CD8-positive, alpha-beta memory T cell (primary cell): ENCODE results near the gene EHMT1. TPM values are rescaled to one million over a fixed set of nuclear protein-coding genes. Genes with fewer than 3 reads are reported as not detected.
A peak's percentile ranks its signal among the peaks of the same experiment; 100 is the strongest.
"Not testable (repeated sequence)": the region's sequence is repeated elsewhere in the genome, so short reads cannot be mapped to it uniquely, and the experiment has no call there.

Experiments
- CTCF ChIA-PET: fragments of 350-600 bp; sonication (Branson Sonifier 250); formaldehyde crosslinking; loops from one replicate; lab custom pipeline; 2021; ENCODE audit warnings: antibody characterized with exemption; lab: Charles Lee
- POLR2A ChIA-PET: fragments of 350-600 bp; sonication (Branson Sonifier 250); formaldehyde crosslinking; loops from one replicate; lab custom pipeline; 2021; ENCODE audit warnings: antibody characterized with exemption; lab: Charles Lee
- DNase-seq, 5 donors: peaks; one replicate each; pipeline versions ENCODE4 v3.0.0 to v3.0.0-alpha.2; 2020 to 2022; ENCODE audit warnings: mixed read lengths in 1 of 5
- H3K27ac ChIP-seq: one replicate; pipeline ENCODE4 v1.7.0; 2013; ENCODE audit warnings: low read depth, mild to moderate bottlenecking, low read length, moderate library complexity
- H3K27me3 ChIP-seq: 2 replicates; pipeline ENCODE4 v1.7.0; 2013; ENCODE audit warnings: low read length, mild to moderate bottlenecking; ENCODE audit not compliant: insufficient read depth, poor library complexity, severe bottlenecking
- H3K36me3 ChIP-seq: 2 replicates; pipeline ENCODE4 v1.7.0; 2013; ENCODE audit warnings: mild to moderate bottlenecking, low read length, moderate library complexity; ENCODE audit not compliant: insufficient read depth
- H3K4me1 ChIP-seq: 2 replicates; pipeline ENCODE4 v1.7.0; 2013; ENCODE audit warnings: mild to moderate bottlenecking, low read length, moderate library complexity; ENCODE audit not compliant: insufficient read depth
- H3K4me3 ChIP-seq: 2 replicates; pipeline ENCODE4 v1.7.0; 2013; ENCODE audit warnings: mild to moderate bottlenecking, low read length
- H3K9me3 ChIP-seq: 2 replicates; pipeline ENCODE4 v1.7.0; 2013; ENCODE audit warnings: mild to moderate bottlenecking, low read length
- H3K27ac Mint-ChIP-seq, 8 donors: one replicate each; pipeline ENCODE4 v1.8.0; 2020 to 2021; ENCODE audit warnings: mixed read lengths in 8 of 8, mild to moderate bottlenecking in 6 of 8, inconsistent platforms in 3 of 8, moderate library complexity in 3 of 8
- H3K27me3 Mint-ChIP-seq, 2 donors: one replicate each; pipeline ENCODE4 v1.8.0; 2020 to 2021; ENCODE audit warnings: mixed read lengths in 2 of 2, mild to moderate bottlenecking in 1 of 2, moderate library complexity in 1 of 2
- H3K36me3 Mint-ChIP-seq, 3 donors: one replicate each; pipeline ENCODE4 v1.8.0; 2020 to 2021; ENCODE audit warnings: mixed read lengths in 3 of 3, inconsistent platforms in 1 of 3, mild to moderate bottlenecking in 1 of 3
- H3K4me1 Mint-ChIP-seq, 3 donors: one replicate each; pipeline ENCODE4 v1.8.0; 2020 to 2021; ENCODE audit warnings: mixed read lengths in 3 of 3, inconsistent platforms in 1 of 3, mild to moderate bottlenecking in 1 of 3
- H3K4me3 Mint-ChIP-seq, 7 donors: one replicate each; pipeline ENCODE4 v1.8.0; 2020 to 2021; ENCODE audit warnings: mixed read lengths in 7 of 7, mild to moderate bottlenecking in 6 of 7, moderate library complexity in 4 of 7, inconsistent platforms in 2 of 7
- H3K9me3 Mint-ChIP-seq, 5 donors: one replicate each; pipeline ENCODE4 v1.8.0; 2020 to 2022; ENCODE audit warnings: mixed read lengths in 5 of 5, mild to moderate bottlenecking in 3 of 5, moderate library complexity in 2 of 5, inconsistent platforms in 1 of 5
- polyA plus RNA-seq: library from polyadenylated mRNA; unstranded; fragments of 300-500 nt; fragmentation: Illumina TruSeq; gene quantifications from one replicate; pipeline ENCODE4 v1.2.3, GENCODE V29; 2021
- total RNA-seq, 2 experiments: library from RNA; stranded (reverse); gene quantifications; one replicate each; pipeline ENCODE4 v1.2.3, GENCODE V29; 2021

EHMT1 gene
- total and polyA plus RNA-seq, 3 experiments from 2014 or later = 37.0 to 74.6 (median 68.9) TPM

DNA sequence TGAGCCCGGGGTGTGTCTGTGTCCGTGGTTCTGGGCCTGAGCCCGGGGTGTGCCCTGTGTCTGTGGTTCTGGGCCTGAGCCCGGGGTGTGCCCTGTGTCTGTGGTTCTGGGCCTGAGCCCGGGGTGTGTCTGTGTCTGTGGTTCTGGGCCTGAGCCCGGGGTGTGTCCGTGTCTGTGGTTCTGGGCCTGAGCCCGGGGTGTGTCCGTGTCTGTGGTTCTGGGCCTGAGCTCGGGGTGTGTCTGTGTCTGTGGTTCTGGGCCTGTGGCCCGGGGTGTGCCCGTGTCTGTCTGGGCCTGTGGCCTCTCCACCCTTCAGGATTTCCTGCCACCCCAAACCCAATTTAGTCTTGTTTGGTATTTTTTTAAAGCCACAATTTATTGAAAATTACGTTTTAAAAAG, 104.6 kb downstream of the EHMT1 start:
- POLR2A ChIA-PET, CTCF ChIA-PET, H3K27me3 Mint-ChIP-seq, H3K9me3 ChIP-seq, H3K27me3 ChIP-seq, H3K27ac ChIP-seq: not testable (repeated sequence)
- H3K4me3 ChIP-seq = peak overlapping the region; percentile 42
- Mint-ChIP-seq H3K9me3 (peaks cover 5 to 33% (median 27%) of the 10 kb centered on the region in 5 donors), H3K4me1 (peaks cover 54 to 71% (median 61%) of the 10 kb centered on the region in 3 donors), H3K4me3 (peak overlapping the region; percentile 26 to 75 (median 59)), H3K36me3 (peaks cover 22 to 67% (median 57%) of the 10 kb centered on the region in 3 donors), H3K27ac (peak overlapping the region; percentile 72 to 93 (median 87))
- DNase-seq = peak in 3 of 5 donors; percentile 20 to 66 (median 61)
- peaks cover 22% of the 10 kb centered on the region for H3K36me3 ChIP-seq
- peaks cover 33% of the 10 kb centered on the region for H3K4me1 ChIP-seq

- peak in 1 of 5 donors; percentile 13 for DNase-seq
- peaks cover 54 to 73% (median 65%) of the 10 kb centered on the region in 3 donors for H3K4me1 Mint-ChIP-seq
- peaks cover 0 to 5% of the 10 kb centered on the region in 2 donors for H3K27me3 Mint-ChIP-seq
- Histone ChIP-seq H3K36me3 (peaks cover 27% of the 10 kb centered on the region), H3K27ac (no peak overlapping the region), H3K4me3 (peak overlapping the region; percentile 42), H3K4me1 (peaks cover 33% of the 10 kb centered on the region), H3K9me3 (no peaks in the 10 kb centered on the region), H3K27me3 (no peaks in the 10 kb centered on the region)
- CTCF ChIA-PET = no interaction called here
- peaks cover 3 to 31% (median 24%) of the 10 kb centered on the region in 5 donors for H3K9me3 Mint-ChIP-seq
- POLR2A ChIA-PET = no interaction called here
- H3K27ac Mint-ChIP-seq = peak overlapping the region; percentile 72 to 93 (median 87)
- H3K4me3 Mint-ChIP-seq = peak overlapping the region in 6 of 7 donors; percentile 37 to 79 (median 60)
- peaks cover 25 to 69% (median 58%) of the 10 kb centered on the region in 3 donors for H3K36me3 Mint-ChIP-seq
Measured at GRCh38 chr9:137723783-137724445, 105.1 kb downstream of the EHMT1 start.

GRCh38 chr9:137724818-137725240, 106.0 kb downstream of the EHMT1 start:
- H3K36me3 ChIP-seq = peaks cover 24% of the 10 kb centered on the region
- ChIA-PET CTCF (interaction anchor here (1.2 kb wide), 1 partner anchor 11 kb away, joined by 3 read pairs; no protein-coding TSS in a partner anchor), POLR2A (no interaction called here)
- no peak for DNase-seq
- Mint-ChIP-seq H3K4me3 (peak overlapping the region in 3 of 7 donors; percentile 38 to 60 (median 41)), H3K27me3 (peaks cover 0 to 2% of the 10 kb centered on the region in 2 donors), H3K9me3 (peaks cover 3 to 29% (median 20%) of the 10 kb centered on the region in 5 donors), H3K4me1 (peaks cover 54 to 73% (median 67%) of the 10 kb centered on the region in 3 donors), H3K27ac (peak overlapping the region in 6 of 8 donors; percentile 7 to 79 (median 69)), H3K36me3 (peaks cover 26 to 67% (median 62%) of the 10 kb centered on the region in 3 donors)
- H3K27ac ChIP-seq = no peak overlapping the region
- no peaks in the 10 kb centered on the region for H3K27me3 ChIP-seq
- H3K4me1 ChIP-seq = peaks cover 33% of the 10 kb centered on the region
- no peak overlapping the region for H3K4me3 ChIP-seq
- no peaks in the 10 kb centered on the region for H3K9me3 ChIP-seq

DNA sequence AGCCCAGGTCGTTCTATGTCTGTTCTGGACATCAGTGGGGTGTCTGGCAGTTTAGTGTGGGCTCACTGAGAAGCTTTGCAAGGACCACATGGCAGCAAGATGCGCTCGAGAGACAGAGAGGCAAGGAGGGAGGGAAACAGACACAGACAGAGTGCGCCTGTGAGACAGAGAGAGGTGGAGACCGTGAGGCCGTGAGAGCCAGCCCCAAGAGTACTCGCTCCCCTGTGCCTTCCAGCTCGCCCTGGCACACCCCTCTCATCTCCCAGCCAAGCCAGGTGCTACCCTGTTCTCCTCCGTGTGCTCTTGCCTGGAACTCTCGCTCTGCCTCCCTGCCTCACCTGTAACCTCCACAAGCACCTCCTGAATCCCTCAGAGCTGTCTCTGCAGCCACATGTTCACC, 106.8 kb downstream of the EHMT1 start:
- ChIA-PET POLR2A (no interaction called here), CTCF (interaction anchor here (1.2 kb wide), 1 partner anchor 11 kb away, joined by 3 read pairs; no protein-coding TSS in a partner anchor)
- Mint-ChIP-seq H3K36me3 (peaks cover 28 to 68% (median 59%) of the 10 kb centered on the region in 3 donors), H3K4me1 (peaks cover 55 to 76% (median 70%) of the 10 kb centered on the region in 3 donors), H3K27me3 (peaks cover 0 to 2% of the 10 kb centered on the region in 2 donors), H3K4me3 (no peak overlapping the region), H3K27ac (peak overlapping the region in 4 of 8 donors; percentile 45 to 73 (median 68)), H3K9me3 (peaks cover 3 to 26% (median 20%) of the 10 kb centered on the region in 5 donors)
- Histone ChIP-seq H3K4me3 (no peak overlapping the region), H3K4me1 (peaks cover 33% of the 10 kb centered on the region), H3K27ac (no peak overlapping the region), H3K9me3 (no peaks in the 10 kb centered on the region), H3K27me3 (no peaks in the 10 kb centered on the region), H3K36me3 (peaks cover 26% of the 10 kb centered on the region)
- no peak for DNase-seq

- Mint-ChIP-seq H3K36me3 (peaks cover 28 to 71% (median 60%) of the 10 kb centered on the region in 3 donors), H3K4me3 (peak overlapping the region in 1 of 7 donors; percentile 41), H3K9me3 (peaks cover 3 to 26% (median 20%) of the 10 kb centered on the region in 5 donors), H3K4me1 (peaks cover 55 to 75% (median 70%) of the 10 kb centered on the region in 3 donors), H3K27ac (peak overlapping the region in 3 of 8 donors; percentile 11 to 81 (median 66))
- H3K27me3 Mint-ChIP-seq, H3K27ac ChIP-seq, DNase-seq, H3K27me3 ChIP-seq, POLR2A ChIA-PET, H3K9me3 ChIP-seq, H3K4me3 ChIP-seq: not testable (repeated sequence)
- CTCF ChIA-PET = interaction anchor here (1.2 kb wide), 1 partner anchor 12 kb away, joined by 3 read pairs; no protein-coding TSS in a partner anchor
- peaks cover 33% of the 10 kb centered on the region for H3K4me1 ChIP-seq
- peaks cover 23% of the 10 kb centered on the region for H3K36me3 ChIP-seq
Measured at GRCh38 chr9:137726336-137726735, 107.5 kb downstream of the EHMT1 start.

DNA sequence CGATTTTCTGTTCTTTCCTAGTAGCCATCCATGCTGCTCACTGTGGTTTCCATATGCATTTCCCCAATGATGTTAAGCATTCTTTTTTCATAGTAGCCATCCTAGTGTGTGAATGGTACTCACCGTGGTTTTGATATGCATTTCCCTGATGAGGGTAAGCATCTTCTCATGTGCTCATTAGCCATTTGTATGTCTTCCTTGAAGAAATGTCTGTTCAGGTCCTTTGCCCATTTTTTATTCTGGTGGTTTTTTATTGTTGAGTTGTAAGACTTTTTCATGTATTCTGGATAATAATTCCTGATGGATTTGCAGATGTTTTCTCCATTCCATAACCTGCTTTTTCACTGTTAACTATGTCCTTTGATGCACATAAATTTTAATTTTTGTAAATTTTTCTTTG, 108.0 kb downstream of the EHMT1 start:
- ChIA-PET CTCF (no interaction called here), POLR2A (no interaction called here)
- H3K4me3 Mint-ChIP-seq = no peak overlapping the region
- no peaks in the 10 kb centered on the region for H3K27me3 ChIP-seq
- DNase-seq = no peak
- no peak overlapping the region for H3K27ac ChIP-seq
- no peaks in the 10 kb centered on the region for H3K9me3 ChIP-seq
- peaks cover 3 to 22% (median 16%) of the 10 kb centered on the region in 5 donors for H3K9me3 Mint-ChIP-seq
- H3K4me1 ChIP-seq = peaks cover 33% of the 10 kb centered on the region
- peaks cover 25 to 72% (median 58%) of the 10 kb centered on the region in 3 donors for H3K36me3 Mint-ChIP-seq
- peaks cover 23% of the 10 kb centered on the region for H3K36me3 ChIP-seq
- no peak overlapping the region for H3K4me3 ChIP-seq
- no peaks in the 10 kb centered on the region for H3K27me3 Mint-ChIP-seq
- peaks cover 51 to 71% (median 65%) of the 10 kb centered on the region in 3 donors for H3K4me1 Mint-ChIP-seq
- H3K27ac Mint-ChIP-seq = peak overlapping the region in 2 of 8 donors; percentile 11 to 44

DNA sequence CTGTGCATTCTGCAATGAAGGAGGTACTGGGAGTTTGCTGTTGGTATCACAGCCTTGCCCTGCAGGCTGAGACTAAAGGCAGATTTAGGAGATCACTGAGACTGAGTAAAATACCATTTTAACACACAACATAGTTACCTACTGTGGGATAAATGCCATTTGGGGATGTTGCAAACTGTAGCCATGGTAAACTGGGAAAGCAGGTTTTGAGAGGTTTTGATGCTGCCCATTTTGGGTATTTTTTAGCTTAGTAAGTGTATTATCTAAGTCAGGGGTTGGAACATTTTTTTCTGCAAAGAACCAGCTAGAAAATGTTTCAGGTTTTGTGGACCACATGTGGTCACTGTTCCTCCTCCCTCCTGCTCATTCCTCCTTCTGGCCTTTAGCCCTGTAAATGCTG, 108.9 kb downstream of the EHMT1 start:
- POLR2A ChIA-PET = no interaction called here

More for the DNA sequence above, 108.9 kb downstream of the EHMT1 start:
- H3K27ac Mint-ChIP-seq = peak overlapping the region in 3 of 8 donors; percentile 44 to 66 (median 66)
- peaks cover 29% of the 10 kb centered on the region for H3K36me3 ChIP-seq
- no peak overlapping the region for H3K4me3 ChIP-seq
- H3K27ac ChIP-seq = no peak overlapping the region
- peaks cover 25% of the 10 kb centered on the region for H3K4me1 ChIP-seq
- CTCF ChIA-PET = interaction anchor here (1.7 kb wide), 1 partner anchor 55 kb away, joined by 3 read pairs; no protein-coding TSS in a partner anchor
- no peaks in the 10 kb centered on the region for H3K27me3 Mint-ChIP-seq
- no peak overlapping the region for H3K4me3 Mint-ChIP-seq
- DNase-seq = no peak
- H3K36me3 Mint-ChIP-seq = peaks cover 30 to 74% (median 57%) of the 10 kb centered on the region in 3 donors
- no peaks in the 10 kb centered on the region for H3K9me3 ChIP-seq
- peaks cover 42 to 61% (median 56%) of the 10 kb centered on the region in 3 donors for H3K4me1 Mint-ChIP-seq
- H3K27me3 ChIP-seq = no peaks in the 10 kb centered on the region
- peaks cover 0 to 16% (median 9%) of the 10 kb centered on the region in 5 donors for H3K9me3 Mint-ChIP-seq
